Measurements from ENCODE around the gene PRKCH.

DNA sequence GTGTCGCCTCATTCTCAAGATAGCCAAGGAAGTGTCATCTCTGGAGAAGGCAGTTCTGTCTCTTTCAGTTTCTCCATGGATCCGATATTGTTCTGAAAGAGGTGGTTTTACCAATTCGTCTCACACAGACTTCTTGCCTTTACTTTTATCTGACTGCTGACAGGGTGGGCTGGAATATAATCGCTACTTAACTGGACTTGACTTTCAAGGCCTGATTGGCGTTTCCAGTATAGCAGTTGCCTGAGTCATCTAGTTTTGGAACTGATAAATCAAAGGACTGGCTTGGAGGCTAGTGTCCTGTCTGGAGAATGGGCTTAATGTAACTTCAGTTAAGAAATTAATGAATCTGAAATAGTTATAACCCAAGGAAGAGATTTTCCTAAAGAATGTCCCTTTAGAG is 21.6 kb downstream of the PRKCH start:
- TF ChIP-seq POLR2A (IDR thresholded peaks at IDR 0.05; ENCODE audit: low read depth, low read length) (no peak), SPI1 (IDR thresholded peaks at IDR 0.05; ENCODE audit: low read depth, low read length) (no peak), POLR2AphosphoS5 (IDR thresholded peaks at IDR 0.05; ENCODE audit: low read depth, low read length) (no peak)
